Measurements from ENCODE around the gene ADRA2B.

- TF ChIP-seq SUZ12 (IDR thresholded peaks at IDR 0.05) (no peak), FOXA1 (IDR thresholded peaks at IDR 0.05) (no peak), ARNT (IDR thresholded peaks at IDR 0.05) (no peak), CTBP1 (IDR thresholded peaks at IDR 0.05; ENCODE audit: borderline replicate concordance) (no peak), FOXM1 (IDR thresholded peaks at IDR 0.05; ENCODE audit: borderline replicate concordance) (no peak), FOXK2 (IDR thresholded peaks at IDR 0.05) (no peak), TARDBP (IDR thresholded peaks at IDR 0.05) (no peak), ELF4 (IDR thresholded peaks at IDR 0.05) (no peak), SP1 (IDR thresholded peaks at IDR 0.05) (no peak), ZNF384 (IDR thresholded peaks at IDR 0.05) (no peak), LEF1 (IDR thresholded peaks at IDR 0.05; ENCODE audit: borderline replicate concordance) (no peak), L3MBTL2 (conservative IDR thresholded peaks at IDR 0.05) (no peak), NFRKB (IDR thresholded peaks at IDR 0.05) (no peak), BHLHE40 (IDR thresholded peaks at IDR 0.05; ENCODE audit: borderline replicate concordance) (no peak)
Measured at GRCh38 chr2:96108541-96109360, 7.6 kb downstream of the ADRA2B start.

Data from HEK293T (cell line).